ENCODE measurements around the gene CTCFL. TPM values are rescaled to one million over a fixed set of nuclear protein-coding genes. Genes with fewer than 3 reads are reported as not detected.

The CTCFL gene
- polyA plus RNA-seq, 1 donor from 2014 or later = not detected

GRCh38 chr20:57475388-57476083 is 49.4 kb downstream of the CTCFL start:
- Histone ChIP-seq H3K9me3 (ENCODE audit: low read length) (no peaks in the 10 kb centered on the region), H2AFZ (ENCODE audit: low read depth, low read length) (no peak overlapping the region), H3K4me3 (ENCODE audit: low read length) (no peak overlapping the region), H4K20me1 (ENCODE audit: insufficient read depth) (no peaks in the 10 kb centered on the region), H3K27ac (ENCODE audit: low read length) (no peak overlapping the region), H3K9me2 (ENCODE audit: insufficient read depth, low read length) (no peaks in the 10 kb centered on the region), H3K4me2 (ENCODE audit: low read length) (no peak overlapping the region), H3K27me3 (ENCODE audit: insufficient read depth, low read depth, low read length) (no peaks in the 10 kb centered on the region), H3K36me3 (ENCODE audit: insufficient read depth, low read length) (no peaks in the 10 kb centered on the region), H3F3A (ENCODE audit: insufficient read depth, low read length, poor library complexity, severe bottlenecking) (no peaks in the 10 kb centered on the region), H3K9ac (ENCODE audit: low read length) (no peak overlapping the region), H3K79me2 (replicated peaks; ENCODE audit: insufficient read depth, low read length) (no peaks in the 10 kb centered on the region)
- TF ChIP-seq TAF1 (IDR thresholded peaks at IDR 0.05; ENCODE audit: low read depth) = no peak
- no peak for TF ChIP-seq EP300 (conservative IDR thresholded peaks at IDR 0.05; ENCODE audit: poor library complexity, severe bottlenecking)
- no peak for TF ChIP-seq SMC3 (conservative IDR thresholded peaks at IDR 0.05; ENCODE audit: poor library complexity)
- no peak for TF ChIP-seq RAD21 (conservative IDR thresholded peaks at IDR 0.05)
- TF ChIP-seq REST (IDR thresholded peaks at IDR 0.05; ENCODE audit: borderline replicate concordance) = no peak
- TF ChIP-seq MXI1 (conservative IDR thresholded peaks at IDR 0.05; ENCODE audit: poor library complexity, severe bottlenecking) = no peak
- TF ChIP-seq CTCF (IDR thresholded peaks at IDR 0.05; ENCODE audit: poor library complexity, severe bottlenecking) = no peak
- TF ChIP-seq POLR2AphosphoS5 (IDR thresholded peaks at IDR 0.05) = no peak
- no peak for TF ChIP-seq EZH2 (IDR thresholded peaks at IDR 0.05; ENCODE audit: borderline replicate concordance, insufficient read depth, low read length, poor library complexity, severe bottlenecking)

- no peaks in the 10 kb centered on the region for H4K20me1 ChIP-seq (ENCODE audit: insufficient read depth)
- H3K4me3 ChIP-seq (ENCODE audit: low read length) = no peak overlapping the region
- no peaks in the 10 kb centered on the region for H3K36me3 ChIP-seq (ENCODE audit: insufficient read depth, low read length)
- no peak overlapping the region for H3K4me2 ChIP-seq (ENCODE audit: low read length)
- no peaks in the 10 kb centered on the region for H3K79me2 ChIP-seq (replicated peaks; ENCODE audit: insufficient read depth, low read length)
- H3K9me2 ChIP-seq (ENCODE audit: insufficient read depth, low read length) = no peaks in the 10 kb centered on the region
- H3K27ac ChIP-seq (ENCODE audit: low read length) = no peak overlapping the region
- H3F3A ChIP-seq (ENCODE audit: insufficient read depth, low read length, poor library complexity, severe bottlenecking) = no peaks in the 10 kb centered on the region
- no peak overlapping the region for H2AFZ ChIP-seq (ENCODE audit: low read depth, low read length)
- no peaks in the 10 kb centered on the region for H3K27me3 ChIP-seq (ENCODE audit: insufficient read depth, low read depth, low read length)
- H3K9me3 ChIP-seq (ENCODE audit: low read length) = no peaks in the 10 kb centered on the region
- no peak overlapping the region for H3K9ac ChIP-seq (ENCODE audit: low read length)
- TF ChIP-seq SMC3 (conservative IDR thresholded peaks at IDR 0.05; ENCODE audit: poor library complexity) (no peak), EZH2 (IDR thresholded peaks at IDR 0.05; ENCODE audit: borderline replicate concordance, insufficient read depth, low read length, poor library complexity, severe bottlenecking) (no peak), POLR2AphosphoS5 (IDR thresholded peaks at IDR 0.05) (no peak), EP300 (conservative IDR thresholded peaks at IDR 0.05; ENCODE audit: poor library complexity, severe bottlenecking) (no peak), MXI1 (conservative IDR thresholded peaks at IDR 0.05; ENCODE audit: poor library complexity, severe bottlenecking) (no peak), REST (IDR thresholded peaks at IDR 0.05; ENCODE audit: borderline replicate concordance) (no peak), TAF1 (IDR thresholded peaks at IDR 0.05; ENCODE audit: low read depth) (no peak), CTCF (IDR thresholded peaks at IDR 0.05; ENCODE audit: poor library complexity, severe bottlenecking) (no peak), RAD21 (conservative IDR thresholded peaks at IDR 0.05) (no peak)
Observed at GRCh38 chr20:57474816-57475215, 50.1 kb downstream of the CTCFL start.

All from neural cell (in vitro differentiated cells).